Mesenteric fat pad (tissue), 1 donor: ENCODE measurements around the gene JAZF1. TPM values are rescaled to one million over a fixed set of nuclear protein-coding genes. Genes with fewer than 3 reads are reported as not detected.
"Not testable (repeated sequence)": the region's sequence is repeated elsewhere in the genome, so short reads cannot be mapped to it uniquely, and the experiment has no call there.

Source experiments
- DNase-seq: peaks from one replicate; pipeline ENCODE4 v3.0.0-alpha.2; 2020; ENCODE audit warnings: low spot score
- total RNA-seq: library from RNA; stranded (reverse); fragmentation: NEBNext Ultra II Directional; extraction: Animal tissue kit (Norgen Biotek cat#: 25700); gene quantifications from one replicate; pipeline ENCODE4 v1.2.1, GENCODE V29; 2021
- donor health status: DM: yes; HTN: yes; CAD: no.

The JAZF1 gene
- total RNA-seq, 1 donor from 2014 or later: 27.7 TPM

DNA sequence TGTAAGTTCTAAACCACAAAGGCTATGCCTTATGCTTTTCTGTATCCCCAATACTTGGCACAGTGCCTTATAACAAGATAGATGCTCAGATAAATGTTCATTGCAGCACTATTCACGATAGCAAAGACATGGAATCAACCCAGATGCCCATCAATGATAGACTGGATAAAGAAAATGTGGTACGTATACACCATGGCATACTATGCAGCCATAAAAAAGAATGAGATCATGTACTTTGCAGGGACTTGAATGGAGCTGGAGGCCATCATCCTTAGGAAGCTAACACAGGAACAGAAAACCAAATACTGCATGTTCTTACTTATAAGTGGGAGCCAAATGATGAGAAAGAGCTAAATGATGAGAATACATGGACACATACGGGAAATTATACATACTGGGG lies 293.9 kb downstream of the JAZF1 start:
- not testable (repeated sequence) for DNase-seq

- DNase-seq: no peak
These were observed 294.9 kb downstream of the JAZF1 start for GRCh38 chr7:27885652-27886051.

DNA sequence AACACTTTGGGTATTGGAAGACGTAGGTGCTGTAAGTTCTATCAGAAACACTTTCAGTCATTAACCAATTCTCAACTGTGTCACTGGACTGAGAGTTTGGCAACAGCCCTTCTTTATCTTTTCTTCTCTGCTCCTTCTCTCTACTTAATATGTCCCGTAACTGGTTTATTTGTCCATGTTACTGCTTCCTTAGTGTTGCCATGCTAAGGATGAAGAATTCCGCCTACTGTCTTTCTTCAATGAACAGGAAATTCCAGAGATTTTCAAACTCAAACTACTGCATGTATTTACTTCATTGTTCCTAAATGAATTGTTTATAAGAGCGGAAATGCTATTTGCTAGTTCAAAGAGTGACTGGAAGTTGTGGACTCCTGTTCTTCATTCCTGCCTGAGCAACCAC lies 296.9 kb downstream of the JAZF1 start:
- no peak for DNase-seq

- DNase-seq: no peak
These were observed 303.8 kb downstream of the JAZF1 start for GRCh38 chr7:27876756-27877155.

- no peak for DNase-seq
These were observed 304.8 kb downstream of the JAZF1 start for GRCh38 chr7:27875832-27876231.

GRCh38 chr7:27875061-27875460 lies 305.5 kb downstream of the JAZF1 start:
- no peak for DNase-seq

DNA sequence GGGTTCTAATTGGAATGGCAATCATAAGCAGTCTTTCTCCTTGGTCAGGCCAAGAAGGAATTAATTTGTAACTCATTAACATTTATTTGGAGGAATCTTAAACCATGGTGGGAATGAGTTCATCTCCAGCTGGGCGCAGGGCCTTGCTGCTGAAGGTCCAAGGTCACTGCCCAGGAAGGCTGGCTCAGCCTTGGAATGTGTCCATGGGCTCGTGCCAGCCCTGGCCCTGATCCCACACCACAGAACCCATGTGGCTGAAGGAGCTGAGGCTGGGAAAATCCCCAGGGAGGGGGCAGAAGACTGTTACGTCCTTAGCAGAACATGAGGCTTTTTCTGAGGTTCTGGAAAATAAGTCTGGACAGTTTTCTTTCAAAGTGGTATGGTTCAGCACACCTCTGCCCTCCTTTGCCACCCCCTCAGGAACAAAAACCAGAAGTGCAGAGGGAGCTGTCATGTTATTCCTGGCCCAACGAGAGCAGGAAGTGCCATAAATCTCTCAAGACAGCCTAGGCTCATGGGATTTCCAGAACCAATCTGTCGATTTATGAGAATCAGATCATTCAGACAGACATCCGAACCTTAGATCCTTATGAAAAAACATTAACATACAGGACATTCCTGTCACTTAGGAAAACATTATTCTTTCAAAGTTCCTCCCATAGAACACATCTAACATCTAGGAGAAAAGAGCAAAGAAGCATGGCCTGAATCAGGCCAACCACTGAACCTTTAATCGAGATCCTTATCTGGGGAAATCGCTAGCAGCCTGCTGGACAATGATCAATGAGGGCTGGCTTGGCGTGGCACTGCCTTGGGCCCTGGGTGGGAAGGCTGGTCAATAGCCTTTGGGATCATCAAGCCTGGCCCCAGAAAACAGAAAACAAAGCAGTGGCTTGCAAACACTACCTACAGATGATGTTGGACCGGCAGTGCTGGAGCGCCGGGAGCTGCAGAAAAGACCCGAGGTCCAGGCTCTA lies 306.3 kb downstream of the JAZF1 start:
- no peak for DNase-seq

GRCh38 chr7:27872356-27873275 lies 308.0 kb downstream of the JAZF1 start:
- DNase-seq: no peak

GRCh38 chr7:27871866-27872265 lies 308.7 kb downstream of the JAZF1 start:
- no peak for DNase-seq

DNA sequence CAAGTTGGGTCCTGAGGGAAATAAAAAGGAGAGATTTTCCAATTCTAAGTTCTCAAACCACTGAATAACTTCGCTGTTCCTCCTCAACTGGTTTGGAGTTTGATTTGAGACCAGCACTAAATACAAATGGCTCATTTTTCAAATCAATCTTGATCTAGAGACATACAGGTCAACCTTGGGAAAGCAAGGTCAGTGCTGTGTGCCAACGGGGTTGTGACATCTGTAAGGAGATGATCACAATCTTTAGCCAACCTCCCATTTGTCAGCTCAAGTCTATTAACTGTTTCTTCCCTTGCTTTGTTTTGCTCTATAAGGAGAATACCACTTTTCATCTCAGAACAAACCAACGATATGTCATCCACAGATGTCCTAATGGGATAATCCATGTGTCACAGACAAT lies 309.5 kb downstream of the JAZF1 start:
- DNase-seq: no peak

DNA sequence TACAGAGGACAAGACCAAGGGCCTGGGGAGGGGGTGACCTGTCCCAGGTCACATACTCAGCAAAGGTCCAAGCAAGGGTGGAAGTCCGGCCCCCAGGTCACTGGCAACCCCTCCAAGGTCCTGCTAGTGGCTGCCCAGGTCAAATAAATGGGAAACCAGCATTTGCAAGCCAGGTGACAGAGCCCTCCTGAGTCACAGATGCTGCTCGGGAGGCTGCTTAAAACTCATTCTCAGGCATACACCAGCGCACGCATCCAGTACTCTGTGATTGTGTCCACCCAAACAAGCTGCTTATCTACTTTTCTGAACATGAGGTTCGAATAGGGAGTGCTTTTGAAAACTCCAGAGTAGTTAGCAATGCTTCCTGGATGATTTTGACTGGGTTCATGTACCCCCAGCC lies 310.0 kb downstream of the JAZF1 start:
- DNase-seq: no peak

GRCh38 chr7:27869056-27869455 lies 311.5 kb downstream of the JAZF1 start:
- DNase-seq: no peak

GRCh38 chr7:27868131-27868550 lies 312.5 kb downstream of the JAZF1 start:
- DNase-seq: no peak

GRCh38 chr7:27866828-27867672 lies 313.5 kb downstream of the JAZF1 start:
- DNase-seq: no peak

DNA sequence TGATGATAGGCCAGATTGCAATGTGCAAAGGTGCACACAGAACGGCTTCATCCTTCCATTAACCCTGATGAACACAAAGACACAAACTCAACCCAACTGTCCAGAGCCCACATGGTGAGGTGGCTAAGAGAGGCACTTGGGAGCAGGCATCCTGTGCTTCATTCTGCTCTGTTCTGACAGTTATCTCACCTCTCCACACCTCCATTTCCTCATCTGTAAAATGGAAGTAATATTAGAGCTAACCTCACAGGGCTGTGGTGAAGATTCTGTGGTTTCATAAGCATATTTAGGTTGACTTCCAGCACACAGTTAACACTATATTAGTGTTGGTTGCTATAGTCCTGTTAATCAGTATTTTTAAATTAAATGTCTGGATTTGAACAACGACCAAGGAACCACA lies 314.3 kb downstream of the JAZF1 start:
- no peak for DNase-seq

DNA sequence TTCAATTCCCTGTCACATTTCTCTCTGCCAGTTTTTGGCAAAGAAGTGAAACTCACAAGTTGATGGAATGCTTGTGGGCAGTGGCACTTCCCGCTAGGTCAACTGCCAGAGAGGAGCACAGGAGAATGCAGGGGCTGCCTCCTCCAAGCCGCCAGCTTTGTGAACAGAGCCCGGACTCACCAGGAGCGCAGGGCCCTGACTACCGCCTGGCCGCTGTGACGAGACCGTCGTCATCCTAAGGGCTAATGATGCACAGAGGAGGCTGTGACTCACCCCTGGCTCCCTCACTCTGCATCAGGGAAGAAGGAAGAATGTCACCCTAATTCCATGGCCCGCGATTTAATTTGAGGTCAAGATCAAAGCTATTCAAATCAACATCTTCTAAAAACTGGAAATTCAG lies 316.7 kb downstream of the JAZF1 start:
- no peak for DNase-seq

GRCh38 chr7:27861747-27862146 lies 318.8 kb downstream of the JAZF1 start:
- DNase-seq: no peak

DNA sequence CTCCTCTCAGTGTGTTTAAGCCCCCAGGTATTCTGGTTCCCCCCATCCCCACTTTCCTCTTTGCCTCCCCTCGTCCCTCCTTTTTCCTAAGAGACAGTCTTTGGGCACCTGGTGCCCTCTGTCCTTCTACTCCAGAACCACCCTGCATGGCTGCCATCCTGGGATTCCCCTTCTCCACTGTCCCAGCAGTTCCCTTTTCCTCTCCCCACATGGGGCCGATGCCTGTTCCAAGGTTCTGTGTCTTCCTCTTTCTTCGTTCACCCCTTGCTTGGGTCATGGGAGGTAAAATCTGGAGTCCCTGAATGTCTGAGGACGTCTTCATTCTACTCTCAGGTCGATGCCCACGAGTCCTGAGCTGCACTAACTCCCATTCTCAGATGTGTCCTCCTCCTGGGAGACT lies 319.8 kb downstream of the JAZF1 start:
- no peak for DNase-seq

GRCh38 chr7:27856703-27857485 lies 323.7 kb downstream of the JAZF1 start:
- DNase-seq: not testable (repeated sequence)

DNA sequence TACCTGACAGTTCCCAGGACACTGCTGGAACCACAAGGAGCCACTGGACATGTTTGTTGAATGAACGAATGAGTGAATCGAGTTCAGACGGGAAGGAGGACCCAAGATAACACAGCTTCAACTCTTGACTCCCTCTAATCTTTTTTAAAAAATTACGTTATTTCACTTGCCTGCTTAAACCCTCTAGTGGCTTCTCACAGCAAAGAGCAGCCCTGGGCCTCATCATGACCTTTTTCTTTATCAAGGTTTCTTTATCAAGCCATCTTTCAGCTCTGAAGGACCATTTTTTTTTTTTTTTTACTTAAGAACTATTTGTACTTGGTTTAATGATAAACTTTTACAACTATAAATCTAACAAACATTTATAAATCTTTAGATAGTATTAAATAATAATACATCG lies 330.1 kb downstream of the JAZF1 start:
- DNase-seq: no peak
